ENCODE measurements around the gene FARP1.

Gene FARP1

DNA sequence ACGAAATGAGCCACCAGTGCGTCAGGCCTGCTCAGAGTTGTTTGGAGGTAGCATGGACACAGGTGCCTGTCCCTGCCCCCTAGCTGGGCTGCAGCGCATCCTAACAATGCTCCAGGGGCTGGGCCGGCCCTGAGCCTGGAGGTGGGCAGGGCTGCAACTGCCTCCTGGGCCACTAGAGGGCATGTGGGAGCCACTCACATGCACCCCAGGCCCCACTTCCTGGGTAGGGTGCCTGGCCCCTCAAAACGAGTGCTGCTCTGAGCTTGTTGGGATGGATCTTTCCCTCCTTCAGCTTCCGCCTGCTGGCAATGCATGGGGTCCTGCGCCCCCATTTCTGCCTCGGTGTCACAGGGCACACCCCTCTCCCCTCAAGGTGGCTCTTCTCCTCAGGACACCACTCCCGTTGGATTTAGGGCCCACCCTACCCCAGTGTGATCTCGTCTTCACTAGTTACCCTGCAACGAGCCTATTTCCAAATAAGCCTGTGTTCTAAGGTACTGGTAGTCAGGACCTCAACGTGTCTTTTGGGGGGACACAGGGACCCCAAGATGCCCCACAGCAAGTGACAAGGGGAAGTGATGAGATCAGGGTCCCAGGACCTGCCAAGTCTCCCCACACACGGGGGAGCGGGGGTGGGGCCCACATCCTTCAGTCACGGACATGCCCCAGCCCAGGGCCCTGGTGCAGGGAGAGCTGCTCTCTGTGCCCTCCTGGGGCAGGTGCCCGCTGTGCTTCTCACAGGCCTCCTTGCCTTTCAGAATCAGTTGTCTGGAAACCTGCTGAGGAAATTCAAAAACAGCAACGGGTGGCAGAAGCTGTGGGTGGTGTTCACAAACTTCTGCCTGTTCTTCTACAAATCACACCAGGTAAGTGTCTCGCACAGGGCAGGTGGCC, 302.7 kb downstream of the FARP1 start:
- peak; percentile 68 for DNase-seq (ENCODE audit: low read depth)

DNA sequence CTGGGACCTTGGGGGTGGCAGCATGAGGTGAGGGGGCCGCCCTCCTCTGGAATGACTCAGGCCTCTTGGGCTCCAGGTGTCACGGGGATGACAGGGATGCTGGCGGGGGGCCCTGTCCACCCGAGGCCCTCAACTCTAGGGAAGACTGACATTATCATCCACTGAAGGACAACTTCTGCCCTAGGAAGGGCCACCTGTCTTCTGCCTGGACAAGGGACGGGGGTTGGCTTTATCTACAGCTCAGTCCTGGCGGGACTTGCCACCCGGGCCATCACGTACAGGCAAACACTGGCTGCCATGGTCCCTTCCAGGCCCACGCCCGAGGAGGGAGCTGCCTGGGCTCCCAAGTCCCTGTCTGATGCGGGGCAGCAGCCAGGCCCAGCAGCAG, 303.3 kb downstream of the FARP1 start:
- no peak for DNase-seq (ENCODE audit: low read depth)

DNA sequence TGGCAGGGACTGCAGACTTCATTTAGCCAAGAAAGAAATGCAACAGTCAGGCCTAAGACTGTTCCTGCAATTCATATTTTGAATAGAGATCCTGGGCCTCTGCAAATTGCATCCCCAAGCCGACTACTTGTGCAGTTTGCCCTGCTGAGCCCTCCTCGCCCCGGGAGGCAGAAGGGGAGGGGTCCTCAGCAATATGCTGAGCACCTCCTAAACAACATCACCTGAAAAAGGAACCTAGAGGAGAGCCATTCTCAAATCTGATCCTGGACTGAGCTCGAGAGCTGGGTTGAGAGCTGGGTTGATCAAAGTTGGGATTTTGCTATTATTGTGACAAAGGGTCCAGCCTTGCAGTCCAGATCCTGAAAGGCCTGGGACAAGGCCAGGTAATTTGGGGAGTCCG, 304.2 kb downstream of the FARP1 start:
- no peak for DNase-seq (ENCODE audit: low read depth)

DNA sequence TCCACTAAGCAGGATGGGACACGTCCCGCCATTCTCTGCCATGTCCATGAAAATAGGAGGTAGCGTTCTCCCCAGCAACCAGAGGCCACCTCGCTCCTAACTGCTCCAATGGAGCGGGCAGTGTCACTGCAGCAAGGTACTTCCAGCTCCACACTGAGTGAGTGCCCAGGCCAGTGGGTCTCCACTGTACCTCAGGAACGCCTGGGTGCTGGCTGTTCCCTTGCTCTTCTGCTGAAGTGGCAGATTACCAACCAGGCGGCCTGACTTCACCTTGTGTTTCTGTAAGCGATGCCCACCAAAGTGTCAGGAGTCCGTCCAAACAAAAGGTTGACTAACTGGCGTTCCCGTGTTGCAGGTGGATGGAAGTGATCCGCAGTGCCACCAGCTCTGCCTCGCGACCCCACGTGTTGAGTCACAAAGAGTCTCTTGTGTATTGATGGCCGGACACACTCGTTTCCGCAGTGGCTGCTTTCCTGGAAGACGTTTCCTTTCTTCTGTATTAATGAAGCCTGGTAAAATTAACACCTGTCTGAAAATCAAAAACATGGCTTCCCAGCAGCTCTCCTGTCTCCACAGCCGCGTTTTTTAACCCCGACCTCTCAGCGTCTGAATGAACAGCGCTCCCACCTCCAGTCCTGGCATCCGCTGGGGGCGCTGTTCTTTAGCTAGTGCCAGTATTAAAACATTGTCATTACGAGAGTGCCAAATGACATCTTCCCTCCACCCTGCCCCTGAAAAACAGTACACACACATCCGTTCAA, 305.2 kb downstream of the FARP1 start:
- no peak for DNase-seq (ENCODE audit: low read depth)

DNA sequence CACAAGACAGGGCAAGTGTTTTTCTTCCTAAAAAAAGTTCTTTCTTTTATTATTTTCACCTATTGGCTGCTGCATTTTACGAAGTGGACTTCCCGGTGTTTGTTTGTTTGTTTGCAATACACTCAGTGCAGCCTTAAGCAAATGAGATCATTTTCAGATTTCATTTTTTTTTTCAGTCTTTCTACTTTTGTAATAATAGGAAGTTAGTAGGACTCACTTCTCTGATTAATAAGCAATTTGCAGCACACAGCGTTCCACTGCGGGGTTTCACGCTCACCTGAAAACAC, 305.7 kb downstream of the FARP1 start:
- no peak for DNase-seq (ENCODE audit: low read depth)

DNA sequence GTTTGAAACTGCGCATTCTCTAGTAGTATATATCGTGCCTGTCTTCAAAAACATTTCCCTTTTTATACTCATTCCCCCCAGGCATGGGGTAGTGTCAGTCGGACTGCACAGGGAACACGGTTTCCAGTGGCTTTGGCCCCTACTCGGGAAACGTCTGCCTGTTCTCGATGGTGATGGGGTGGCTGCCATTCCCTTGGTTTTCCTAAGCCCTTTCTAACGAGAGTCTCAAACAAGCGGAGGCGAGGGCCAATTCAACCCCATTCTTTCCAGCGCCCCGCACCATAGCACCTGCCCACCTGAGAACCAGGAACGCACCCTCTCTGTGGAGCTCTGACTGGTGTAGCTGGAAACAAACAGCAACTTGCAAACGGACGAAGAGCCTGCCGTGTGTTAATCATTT, 306.4 kb downstream of the FARP1 start:
- no peak for DNase-seq (ENCODE audit: low read depth)

DNA sequence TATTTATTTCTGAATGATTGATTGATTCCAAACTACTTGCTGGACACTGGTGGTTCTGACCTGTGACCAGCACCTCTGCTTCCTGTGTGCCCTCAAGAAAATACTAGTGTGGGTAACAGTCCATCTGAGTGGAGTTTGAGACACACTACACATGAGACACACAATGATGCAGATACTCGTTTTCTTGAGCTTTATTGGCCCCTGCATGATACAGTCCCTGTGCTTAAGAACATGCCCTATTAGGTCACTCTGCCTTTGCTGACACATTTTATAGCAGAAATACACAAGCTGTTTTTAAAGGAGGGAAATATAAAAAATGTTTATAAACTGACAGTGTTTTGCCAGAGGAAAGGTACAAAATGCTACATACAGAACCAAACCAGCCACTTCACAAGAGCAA, 307.1 kb downstream of the FARP1 start:
- DNase-seq (ENCODE audit: low read depth), result no peak

DNA sequence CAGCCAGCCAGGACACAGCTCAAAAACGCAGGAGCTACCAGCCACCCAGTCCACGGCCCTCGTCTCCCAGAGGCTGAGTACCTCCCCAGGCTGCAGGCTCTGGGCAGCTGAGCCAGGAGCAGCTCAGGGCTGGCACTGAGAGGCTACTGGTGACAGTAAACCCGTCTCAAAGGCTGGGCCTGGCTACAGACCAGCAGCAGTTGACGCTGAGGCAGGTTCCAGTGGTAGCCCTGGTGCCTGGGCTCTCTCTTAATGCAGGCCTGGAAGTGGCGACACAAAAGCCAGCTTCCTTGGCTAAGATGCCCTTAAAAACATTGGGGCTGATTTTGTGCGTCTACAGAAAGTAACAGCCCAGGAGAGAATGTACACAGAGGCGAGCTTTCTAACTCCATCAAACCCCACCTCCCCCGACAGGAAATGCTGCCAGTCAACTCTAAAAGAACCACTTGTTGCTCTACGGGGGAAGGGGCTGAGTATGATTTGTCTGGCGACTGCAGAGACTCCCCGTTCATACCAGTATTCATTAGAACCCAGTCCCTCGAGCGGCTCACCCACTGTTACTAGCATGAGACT, 307.7 kb downstream of the FARP1 start:
- no peak for DNase-seq (ENCODE audit: low read depth)

DNA sequence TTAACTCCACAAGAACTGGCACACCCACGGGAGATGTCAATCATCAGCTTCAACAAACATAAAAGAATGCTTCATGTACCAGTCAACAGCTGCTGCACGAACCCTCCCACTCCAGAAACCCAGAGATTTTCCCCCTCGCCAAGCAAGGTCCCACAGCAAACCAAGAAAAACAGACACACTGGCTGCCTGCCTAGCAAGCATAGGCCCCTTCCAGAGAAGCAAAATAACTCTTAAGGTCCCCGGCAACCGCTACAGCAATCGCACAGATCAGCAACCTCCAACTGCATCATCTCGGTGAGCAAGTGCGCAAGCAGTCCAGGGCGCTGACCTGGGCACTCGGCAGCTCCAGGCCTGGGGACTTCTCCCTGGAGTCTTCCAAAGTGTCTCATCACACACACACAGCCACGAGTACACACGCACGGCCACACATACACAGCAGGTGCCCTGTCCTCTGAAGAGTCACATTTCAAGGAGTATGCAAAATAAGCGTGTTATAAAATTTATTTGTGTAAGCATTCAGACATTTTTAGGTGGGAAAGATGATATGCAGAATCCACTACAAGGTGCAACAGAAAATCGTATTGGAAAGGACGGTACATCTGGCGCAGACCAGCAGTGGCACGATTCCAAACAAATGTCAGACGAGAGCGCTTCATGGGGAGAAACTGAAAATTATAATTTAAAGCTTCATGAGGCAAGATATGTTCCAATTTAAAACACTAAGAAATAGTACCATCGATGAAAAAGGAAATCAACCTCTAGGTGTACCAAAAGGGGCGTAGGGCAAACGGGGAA, 309.0 kb downstream of the FARP1 start:
- DNase-seq (ENCODE audit: low read depth), result no peak

DNA sequence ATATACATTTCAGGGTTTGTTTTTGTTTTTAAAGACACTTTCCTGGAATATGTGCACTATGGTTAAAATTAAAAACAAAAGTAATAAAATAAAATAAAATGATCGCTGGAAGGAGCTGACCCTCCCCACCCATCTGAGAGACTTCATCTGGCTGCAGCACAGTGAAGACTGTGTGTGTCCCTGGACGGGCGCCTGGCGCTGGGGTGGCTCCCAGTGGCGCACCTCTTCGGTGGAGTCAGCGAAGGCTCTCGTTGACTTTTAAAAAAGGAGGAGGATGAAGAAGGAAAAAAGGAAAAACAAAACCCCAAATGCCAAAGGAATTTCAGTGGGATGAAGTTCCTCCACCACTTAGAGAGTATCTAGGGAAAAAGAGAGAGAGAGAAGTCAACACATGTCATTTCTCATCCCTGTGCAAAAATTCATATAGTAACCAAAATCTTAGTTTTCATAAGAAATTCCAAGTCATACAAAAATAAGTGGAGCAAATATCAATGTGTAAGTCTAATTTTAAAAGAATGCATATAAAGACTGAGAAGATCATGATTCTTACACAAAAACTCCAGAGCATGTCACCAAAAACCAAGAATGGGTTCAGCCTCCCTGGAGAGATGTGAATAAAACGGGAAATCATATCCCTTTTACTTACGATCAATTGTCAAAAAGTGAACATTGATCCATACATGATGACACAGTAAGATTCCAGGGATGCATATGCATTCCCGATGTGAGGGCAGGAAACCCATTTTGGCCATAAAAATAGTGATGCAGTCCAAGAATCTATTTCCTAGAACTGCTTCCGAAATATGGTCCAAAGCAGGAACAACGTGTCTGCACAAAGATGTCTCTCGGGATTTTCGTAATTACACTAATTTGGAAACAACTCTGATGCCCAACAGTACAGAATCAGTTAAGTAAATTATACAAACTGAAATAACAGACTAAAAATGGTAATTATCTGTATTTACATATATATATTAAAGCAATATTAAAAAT, 310.3 kb downstream of the FARP1 start:
- DNase-seq (ENCODE audit: low read depth), result no peak

DNA sequence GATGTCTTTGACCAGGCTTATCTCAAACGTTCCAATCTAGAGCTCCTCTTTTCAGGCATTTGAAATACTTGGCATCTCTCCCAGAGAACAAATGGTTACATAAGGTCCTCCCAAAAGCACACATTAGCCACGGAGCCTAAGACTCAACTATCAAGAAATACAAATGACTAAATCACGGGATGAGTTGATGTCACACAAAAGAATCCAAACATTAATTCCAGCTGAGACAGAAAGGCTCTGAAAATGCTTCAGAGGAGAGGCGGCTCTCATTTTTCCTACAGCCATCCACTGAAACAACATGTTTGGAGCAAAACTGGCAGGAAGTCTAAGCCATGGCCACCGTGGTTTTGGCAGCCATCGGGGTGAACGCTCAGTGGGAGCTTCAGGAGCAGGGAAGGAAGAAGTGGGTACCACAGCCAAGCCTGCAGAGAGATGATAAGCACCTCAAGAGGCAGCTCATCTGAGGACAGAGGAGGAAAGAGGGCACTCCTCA, 311.5 kb downstream of the FARP1 start:
- DNase-seq (ENCODE audit: low read depth), result no peak

DNA sequence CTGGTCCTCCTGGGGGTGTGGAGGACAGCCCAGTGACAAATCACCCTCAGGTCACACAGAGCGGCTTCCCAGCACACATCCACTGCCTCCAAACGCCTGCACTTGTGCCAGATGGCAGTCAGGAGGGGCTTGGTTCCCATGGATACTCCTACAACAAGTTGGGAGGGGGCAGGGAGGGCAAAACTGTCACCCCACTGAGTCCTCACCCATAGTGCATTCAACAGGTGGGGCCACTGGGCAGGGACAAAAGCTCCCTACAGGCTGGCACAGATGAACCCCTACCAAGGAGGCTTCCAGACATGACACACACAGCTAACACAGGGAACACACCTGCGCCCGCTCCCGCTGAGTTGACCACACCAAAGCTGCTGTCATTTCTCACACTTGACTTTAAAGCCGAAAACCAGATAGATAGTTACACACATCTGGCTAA, 313.5 kb downstream of the FARP1 start:
- no peak for DNase-seq (ENCODE audit: low read depth)

DNA sequence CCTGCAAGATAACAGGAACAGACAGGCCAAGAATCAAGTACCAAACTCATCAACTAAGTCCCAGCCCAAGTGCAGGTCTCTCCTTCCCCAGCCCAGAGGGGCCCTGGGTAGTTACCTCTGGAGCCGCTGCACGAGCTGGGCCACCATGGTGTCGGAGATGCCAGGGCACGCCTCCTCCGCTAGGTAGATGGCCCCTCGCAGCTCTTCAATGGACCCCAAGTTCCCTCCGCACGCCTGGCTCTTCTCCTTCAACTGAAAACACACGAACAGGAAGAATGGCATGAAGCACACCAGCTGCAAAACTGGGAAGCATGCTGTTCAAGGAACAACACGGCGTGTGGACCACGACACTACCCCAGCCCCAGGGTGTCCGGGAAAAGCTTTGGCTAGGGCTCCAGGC, 314.2 kb downstream of the FARP1 start:
- no peak for DNase-seq (ENCODE audit: low read depth)

DNA sequence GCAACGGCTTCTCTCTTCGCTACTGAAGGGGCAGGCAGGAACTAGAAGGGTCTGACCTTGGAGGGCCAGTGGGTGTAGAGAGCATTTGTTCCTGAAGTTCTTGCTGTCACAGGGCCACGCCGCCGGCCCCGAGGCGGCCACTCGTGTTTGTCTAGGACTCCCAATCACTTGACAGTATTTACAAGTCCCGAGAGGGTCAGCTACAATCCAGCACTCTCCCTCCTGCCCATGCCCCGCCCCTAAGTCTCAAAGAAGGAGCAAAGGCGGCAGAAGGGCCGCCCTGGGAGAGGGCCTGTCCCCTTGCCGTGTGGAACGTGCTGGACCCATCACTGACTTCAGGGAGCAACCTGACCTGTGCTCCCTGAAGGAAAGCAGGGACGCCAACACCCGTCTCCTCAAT, 315.5 kb downstream of the FARP1 start:
- no peak for DNase-seq (ENCODE audit: low read depth)

DNA sequence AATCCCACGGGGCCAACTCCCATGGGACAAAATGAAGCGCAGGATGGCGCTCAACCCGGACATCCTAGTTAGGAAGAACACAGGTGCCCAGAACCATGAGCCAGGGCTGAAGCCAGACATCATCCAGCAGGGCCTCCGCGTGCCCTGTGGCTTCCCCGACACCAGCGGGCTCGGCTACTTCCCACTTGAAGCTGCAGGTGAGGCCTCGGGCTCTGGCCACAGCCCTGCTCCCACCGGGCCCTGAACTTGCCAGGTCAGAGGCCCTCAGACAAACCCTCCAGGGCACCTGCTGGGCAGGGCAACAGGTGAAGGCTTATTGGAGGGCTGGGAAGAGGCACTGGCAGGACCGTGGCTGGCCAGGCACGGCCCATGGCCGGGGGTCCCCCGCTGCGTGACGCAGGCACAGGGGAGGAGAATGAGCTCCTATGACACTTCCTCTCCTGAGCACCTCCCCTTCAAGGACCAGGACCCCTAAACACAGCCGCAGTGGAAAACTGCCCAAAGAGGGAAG, 316.3 kb downstream of the FARP1 start:
- DNase-seq (ENCODE audit: low read depth), result no peak

DNA sequence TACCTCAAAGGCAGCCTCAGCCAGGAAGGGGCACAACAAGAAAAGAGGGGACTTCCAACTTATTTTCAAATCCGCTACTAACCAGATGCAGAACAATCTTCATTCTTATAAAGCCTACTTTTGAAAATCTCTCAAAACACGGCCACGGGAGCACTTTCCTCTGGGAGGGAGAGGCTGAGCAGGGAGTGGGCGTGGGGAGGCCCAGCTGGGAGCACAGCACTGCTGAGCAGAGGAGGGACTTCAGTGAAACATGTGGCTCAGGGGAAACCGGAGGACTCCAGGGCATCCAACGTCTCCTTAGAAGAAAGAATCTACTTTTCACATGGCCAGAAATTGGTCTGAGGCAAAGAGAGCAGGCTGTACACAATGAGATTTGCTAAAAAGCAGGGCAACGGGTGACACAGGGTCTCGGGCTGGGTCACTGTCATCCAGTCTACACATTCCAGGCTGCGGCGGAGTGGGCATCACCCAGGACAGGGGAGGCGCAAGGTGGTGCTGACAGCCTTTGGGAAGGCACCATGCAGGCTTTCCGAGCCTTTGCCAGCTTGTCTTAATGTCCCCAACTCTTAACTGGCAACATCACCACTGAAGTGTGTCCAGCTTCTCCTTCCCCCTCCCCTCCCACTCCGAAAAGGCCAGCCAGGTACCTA, 317.0 kb downstream of the FARP1 start:
- no peak for DNase-seq (ENCODE audit: low read depth)

DNA sequence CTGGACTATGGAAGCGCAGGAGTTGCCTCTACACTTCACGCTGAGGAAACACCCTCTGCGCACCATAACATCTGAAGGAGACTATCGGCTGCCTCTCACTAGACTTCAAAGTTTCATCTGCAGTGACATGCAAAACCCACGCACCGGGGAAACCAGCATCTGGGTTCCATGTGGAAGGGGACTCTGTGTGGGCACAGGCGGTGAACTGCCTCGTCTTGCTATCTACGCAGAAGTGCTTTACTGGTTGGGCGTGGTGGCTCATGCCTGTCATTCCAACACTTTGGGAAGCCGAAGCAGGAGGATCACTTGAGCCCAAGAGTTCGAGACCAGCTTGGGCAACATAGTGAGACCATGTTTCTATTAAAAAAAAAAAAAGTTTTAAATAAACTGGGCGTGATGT, 317.6 kb downstream of the FARP1 start:
- no peak for DNase-seq (ENCODE audit: low read depth)

DNA sequence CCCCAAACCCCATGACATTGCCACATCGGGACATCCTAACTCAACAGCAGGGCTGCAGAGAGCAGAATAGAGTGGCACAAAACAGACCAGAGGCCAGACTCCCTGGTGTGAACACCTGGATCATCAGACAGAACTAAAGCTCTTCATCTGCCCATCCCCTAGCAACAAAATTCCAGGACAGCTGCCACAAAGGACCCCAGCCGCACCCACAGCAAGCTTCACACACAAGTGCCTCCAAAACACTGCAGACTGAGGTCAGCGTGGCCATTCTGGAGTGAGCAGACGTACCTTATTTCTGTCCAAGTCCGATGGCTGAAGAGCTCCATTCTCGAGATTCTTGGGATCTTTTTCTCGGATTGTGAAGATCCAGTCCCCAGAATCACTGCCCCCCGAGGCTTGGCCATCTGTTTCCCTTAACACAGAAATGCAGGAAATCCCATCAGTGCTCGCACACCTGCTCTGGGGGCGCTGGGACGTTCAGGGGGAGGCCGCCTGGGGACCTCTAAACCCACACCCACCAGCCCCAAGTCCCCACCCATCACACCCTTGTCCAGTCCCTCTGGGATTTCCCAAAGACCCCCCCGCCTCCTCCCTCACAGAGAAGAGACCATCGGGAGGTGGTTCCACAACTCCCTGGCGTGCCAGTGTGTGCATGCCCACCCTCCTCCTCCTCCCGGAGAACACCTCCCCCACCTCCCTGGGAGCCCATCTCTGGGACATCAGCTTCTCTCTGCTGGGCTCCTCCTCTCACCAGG, 318.8 kb downstream of the FARP1 start:
- no peak for DNase-seq (ENCODE audit: low read depth)

DNA sequence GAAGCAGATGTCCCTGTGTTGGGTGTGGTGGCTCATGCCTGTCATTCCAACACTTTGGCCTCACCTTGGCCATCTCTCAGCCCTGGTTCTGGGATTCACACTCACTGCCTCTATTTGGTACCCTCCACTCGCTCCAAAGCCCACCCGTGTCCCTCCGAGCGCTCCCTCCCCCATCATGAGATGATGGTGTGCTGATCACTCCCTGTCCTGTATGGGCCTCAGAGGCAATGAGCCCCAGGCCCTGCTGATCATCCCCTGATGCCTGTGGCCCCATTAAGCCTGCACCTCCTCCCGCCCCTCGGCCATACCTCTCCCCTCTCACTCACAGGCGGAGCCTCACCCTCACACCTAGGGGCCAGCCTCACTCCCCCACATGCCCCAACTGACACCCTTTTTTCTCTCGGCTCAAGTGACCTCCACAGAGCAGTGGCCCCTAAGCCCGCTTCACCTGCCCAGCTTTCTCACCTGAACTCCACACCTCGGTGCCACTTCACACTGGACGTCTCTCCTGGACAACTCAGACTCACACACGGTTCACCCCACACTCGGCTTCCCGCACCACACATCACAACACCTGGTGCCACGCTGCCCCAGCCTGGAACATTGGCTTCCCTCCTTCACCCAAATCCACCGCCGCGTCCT, 319.5 kb downstream of the FARP1 start:
- no peak for DNase-seq (ENCODE audit: low read depth)
